Measurements from ENCODE around the gene SLC6A13.

SLC6A13 gene

DNA sequence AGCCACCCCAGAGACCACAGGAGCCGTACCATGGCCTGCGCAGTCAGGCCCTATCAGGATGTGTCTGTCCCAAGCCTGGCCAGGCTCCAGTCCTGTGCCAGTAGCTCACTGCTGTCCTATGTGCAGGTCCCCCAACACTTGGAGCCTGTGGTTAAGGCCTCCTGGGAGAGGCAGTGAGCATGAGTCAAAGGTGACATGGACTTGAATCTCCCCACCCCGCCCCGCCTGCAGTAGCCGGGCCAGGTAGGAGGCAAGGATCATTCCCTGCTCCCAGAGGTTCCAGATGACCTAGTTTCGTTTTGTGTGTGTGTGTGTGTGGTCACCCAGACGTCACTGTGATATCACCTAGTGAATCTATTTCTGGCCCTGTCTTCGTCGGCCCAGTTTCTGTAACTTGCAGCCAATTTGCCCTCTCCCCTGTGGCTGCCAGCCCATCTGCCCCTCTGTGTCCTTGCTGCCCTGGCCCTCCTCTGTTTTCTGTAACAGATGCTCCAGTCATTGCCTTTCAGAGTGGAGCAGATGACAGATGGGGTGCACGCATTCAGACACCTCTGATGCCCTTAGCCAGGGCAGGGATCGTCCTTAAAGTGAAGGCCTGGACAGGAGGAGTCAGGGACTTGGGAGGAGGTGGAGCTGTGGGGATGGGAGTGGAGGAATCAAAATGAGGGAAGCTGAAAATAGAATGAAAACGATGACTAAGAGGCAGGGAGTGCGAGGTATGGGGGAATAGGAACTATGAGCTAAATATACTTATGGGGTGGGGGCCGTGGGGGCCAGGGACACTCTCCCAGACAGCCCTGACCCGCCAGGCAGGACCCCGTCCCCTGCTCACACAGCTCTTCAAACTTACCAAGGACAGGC lies 86.1 kb downstream of the SLC6A13 start:
- no peak for DNase-seq

DNA sequence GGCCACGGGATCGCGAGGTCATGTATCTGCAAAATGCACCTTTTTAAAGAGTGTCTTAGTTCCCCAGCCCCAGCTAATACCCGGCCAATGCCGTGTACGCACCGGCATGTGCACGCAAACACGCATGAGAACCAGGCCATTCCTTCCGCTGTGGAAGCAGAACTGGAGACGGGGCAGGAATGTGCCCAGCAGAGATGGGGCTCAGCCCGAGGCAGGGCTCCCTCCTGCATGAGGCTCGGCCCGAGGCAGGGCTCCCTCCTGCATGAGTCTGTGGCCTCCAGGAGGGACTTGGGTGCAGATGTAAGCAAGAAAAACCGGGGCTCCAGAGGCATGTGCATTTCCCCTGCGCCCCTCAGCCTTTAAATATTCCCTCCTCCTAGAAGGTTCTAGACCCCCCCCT lies 86.9 kb downstream of the SLC6A13 start:
- DNase-seq = no peak

DNA sequence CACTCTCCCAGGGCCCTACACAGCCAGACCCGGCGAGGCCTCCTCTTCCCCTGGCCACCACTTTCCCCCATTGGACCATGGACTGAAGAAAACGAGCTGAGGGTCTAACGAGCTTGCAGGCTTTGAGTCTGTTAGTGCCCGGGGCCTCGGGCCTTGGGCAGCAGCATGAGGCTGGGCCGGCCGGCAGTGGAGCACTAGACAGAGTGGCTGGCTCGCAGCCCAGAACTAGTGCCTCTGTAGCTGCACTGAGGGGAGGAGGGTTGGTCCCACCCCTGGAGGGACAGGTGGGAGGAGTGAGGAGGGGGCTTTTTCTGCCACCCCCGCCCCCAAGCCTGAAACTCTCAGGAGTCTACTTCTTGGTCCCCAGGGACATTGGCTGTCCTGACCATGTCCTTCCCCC lies 87.4 kb downstream of the SLC6A13 start:
- no peak for DNase-seq

DNA sequence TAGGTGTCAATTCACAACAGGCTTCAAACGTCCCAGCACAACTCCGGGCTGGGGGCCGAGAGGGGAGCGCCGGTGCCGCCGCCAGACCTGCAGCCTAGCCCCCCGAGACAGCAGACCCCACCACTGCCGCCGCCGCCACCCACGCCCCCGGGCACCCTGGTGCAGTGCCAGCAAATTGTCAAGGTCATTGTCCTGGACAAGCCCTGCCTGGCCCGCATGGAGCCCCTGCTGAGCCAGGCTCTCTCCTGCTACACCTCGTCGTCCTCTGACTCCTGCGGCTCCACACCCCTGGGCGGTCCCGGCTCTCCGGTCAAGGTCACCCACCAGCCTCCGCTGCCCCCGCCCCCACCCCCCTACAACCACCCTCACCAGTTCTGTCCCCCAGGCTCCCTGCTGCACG lies 88.0 kb downstream of the SLC6A13 start:
- DNase-seq = no peak

DNA sequence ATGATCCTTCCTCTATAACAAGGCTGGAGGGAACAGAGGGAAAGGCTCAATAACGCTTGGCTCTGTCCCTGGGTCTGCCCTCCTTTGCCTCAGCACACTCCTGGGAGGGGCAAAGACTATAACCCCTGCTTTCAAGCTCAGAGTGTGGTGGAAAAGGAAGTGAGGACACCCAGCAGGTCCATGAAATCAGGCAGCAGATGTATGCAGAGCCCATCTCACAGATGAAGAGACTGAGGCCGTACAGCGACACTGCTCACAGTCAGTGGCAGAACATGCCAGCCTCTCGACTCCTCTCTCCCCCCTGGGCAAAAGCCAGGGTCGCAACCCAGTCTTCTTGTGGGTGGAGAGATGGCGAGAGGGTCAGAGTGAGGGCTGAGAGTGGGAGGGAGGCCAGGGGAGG lies 88.5 kb downstream of the SLC6A13 start:
- DNase-seq = no peak

DNA sequence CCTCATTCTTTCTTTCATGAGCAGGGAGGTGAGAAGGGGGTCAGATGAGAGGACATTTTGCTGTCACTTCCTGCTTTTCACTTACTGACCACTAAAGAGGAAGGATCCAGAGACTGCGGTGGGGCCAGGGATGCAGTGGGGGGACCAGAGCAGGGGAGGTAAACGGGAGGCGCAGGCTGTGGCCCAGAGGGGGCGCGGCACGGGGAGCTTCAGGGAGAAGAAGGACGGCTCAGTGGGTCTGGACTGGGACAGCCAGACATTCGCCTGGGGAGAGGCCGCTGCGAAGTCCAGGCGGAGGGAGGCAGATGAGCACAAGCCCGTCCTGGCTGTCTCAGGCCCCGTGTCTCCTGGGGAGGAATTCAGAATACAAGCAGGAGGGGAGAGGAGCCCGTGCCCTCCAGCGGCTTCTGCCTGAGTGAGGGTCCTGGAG lies 89.9 kb downstream of the SLC6A13 start:
- DNase-seq = no peak

DNA sequence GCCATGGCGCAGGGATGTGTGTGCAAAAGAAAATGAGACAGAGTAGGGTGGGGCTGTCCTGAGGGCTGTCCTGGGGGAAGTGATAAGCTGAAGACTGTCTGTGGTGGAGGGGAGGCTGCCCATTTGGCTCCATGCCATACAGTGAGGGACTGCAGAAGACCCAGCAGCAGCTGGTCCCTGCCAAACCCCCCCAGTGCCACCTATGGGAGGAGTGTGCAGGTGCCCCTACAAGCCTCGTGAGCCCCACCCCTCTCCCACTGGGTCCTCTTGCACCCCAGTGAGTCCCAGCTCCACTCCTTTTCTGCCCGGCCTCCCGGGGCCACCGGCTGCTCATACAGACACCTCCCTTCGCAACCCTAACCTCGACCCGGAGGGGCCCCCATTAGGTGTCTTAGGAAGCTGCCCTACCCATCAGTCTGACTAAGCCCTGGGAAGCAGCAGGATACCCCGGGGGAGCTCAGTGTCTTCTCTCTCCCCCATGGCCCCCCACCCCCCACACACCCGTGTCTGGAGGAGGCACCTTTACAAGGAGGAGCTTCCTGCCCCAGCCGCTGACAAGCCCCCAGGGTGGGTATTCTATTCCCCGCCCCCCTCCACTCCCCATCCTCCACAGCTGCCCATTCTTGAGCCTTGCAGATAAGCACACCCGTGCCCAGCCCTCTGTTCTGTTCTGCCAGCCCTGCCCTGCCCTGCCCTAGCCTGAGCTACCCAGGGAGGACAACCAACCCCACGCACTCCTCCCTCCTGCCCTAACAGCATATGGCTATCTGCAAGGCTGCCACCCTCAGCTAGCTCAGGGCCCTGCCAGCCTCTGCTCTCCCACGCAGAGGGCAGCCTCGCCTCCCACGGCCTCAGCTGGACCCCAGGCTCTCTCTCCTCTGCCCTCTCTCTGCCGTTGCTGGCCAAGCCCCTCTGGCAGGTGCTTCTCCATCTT lies 90.6 kb downstream of the SLC6A13 start:
- no peak for DNase-seq

DNA sequence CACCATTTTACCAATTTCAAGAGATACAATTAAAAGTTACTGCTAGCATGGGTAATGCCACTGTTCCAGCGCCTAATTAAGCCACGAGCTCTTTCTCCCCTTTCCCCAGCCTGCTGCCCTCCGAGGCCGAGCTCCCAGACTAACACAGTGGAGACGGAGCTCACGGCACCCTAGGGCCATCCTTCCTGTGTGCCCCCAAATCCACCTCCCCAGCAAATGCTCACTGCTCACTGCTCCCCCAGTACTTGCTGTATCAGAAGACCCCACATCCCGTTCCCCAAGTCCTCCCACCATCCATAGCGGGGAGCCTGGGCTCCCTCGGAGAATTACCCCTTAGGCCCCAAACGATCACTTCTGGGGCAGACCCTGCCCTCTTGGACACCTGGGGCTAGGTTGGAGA lies 91.4 kb downstream of the SLC6A13 start:
- DNase-seq = no peak
